HG03060 (cell line): ENCODE data around the gene IL10RA.
"Not testable (repeated sequence)": the region's sequence is repeated elsewhere in the genome, so short reads cannot be mapped to it uniquely, and the experiment has no call there.

Experiments
- ATAC-seq: cut with Tn5 transposase; IDR thresholded peaks from one replicate; pipeline ENCODE4 v1.9.1; 2021; ENCODE audit warnings: low read depth, moderate number of reproducible peaks; ENCODE audit not compliant: unreplicated experiment

The IL10RA gene

DNA sequence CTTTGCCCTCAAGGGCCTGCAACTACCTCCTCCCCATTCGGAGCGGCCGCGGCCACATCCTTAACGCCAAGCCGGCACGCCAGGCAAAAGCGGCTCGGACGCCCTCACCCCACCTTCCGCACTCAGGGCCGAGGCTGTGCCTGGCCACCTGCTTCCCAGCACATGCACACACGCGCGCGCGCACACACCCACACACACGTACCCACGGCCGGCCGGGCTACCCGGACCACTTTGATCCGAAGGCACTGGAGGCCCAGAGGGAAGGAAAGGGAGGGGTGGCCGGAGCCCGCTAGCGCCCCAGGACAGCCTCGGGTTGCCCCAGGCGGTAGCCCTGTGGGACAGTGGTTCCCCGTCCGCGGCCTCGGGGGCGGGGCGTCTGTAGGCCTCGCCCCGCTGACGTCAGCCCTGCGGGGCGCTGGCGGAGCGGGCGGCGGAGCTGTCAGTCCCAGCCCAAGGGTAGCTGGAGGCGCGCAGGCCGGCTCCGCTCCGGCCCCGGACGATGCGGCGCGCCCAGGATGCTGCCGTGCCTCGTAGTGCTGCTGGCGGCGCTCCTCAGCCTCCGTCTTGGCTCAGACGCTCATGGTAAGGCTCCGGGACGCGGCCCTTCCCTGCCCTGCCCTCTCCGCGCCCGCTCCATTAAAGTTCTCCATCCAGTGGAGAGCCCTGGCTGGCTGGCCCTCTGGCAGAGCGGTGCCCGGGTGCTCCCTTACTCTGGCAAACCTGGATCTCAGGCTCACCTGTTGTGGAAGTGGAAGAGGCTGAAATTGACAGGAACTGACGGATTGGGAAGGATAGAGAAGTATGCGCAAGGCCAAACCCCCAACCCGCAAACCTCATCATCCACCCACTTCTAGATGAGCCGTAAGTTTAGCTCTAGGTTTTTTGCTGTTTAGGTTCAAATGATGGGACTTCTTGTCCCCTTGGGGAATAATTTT, at the start of gene IL10RA:
TSS of gene IL10RA (plus strand) at position 442 of the 935 bp plus-strand sequence. CDS start at position 516, 74 bp downstream.
- peak; percentile 66 for ATAC-seq

DNA sequence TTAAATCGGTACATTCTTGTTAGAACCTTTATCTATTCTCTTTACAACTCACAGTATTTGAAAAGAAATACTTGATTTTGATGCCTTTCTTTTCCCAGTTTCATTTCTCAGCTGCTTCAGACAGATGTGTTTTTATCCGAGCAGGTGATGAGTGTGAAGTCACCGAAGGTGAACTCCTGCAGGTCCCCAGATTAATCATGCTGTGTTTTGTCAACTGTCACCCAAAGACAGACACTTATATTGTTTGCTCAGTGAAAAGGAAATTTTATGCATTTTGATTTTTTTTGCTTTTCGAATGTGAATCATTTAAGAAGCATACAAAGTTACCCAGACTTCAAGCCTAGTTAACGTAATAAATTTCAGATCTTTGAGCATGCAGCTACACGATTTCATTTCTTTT, 49.2 kb upstream of the IL10RA start:
- no peak for ATAC-seq

DNA sequence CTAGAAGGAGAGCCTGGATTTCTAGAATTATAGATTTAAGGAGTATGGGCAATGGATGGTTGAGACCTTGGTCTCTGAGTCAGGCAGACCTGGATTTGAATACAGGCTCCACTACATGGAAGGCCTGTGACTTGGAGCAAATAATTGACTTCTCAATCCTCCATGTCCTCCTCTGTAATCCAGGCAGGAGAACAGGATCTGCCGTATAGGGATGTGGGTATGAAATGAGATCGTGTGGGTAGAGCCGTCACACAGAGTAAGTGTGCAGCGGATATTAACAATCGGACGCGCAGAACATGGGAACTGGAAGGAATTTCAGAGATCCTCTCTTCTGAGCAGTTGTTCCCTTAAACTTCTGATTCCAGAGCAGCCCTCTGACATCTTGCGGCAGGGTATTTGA, 45.5 kb upstream of the IL10RA start:
- ATAC-seq, result no peak

DNA sequence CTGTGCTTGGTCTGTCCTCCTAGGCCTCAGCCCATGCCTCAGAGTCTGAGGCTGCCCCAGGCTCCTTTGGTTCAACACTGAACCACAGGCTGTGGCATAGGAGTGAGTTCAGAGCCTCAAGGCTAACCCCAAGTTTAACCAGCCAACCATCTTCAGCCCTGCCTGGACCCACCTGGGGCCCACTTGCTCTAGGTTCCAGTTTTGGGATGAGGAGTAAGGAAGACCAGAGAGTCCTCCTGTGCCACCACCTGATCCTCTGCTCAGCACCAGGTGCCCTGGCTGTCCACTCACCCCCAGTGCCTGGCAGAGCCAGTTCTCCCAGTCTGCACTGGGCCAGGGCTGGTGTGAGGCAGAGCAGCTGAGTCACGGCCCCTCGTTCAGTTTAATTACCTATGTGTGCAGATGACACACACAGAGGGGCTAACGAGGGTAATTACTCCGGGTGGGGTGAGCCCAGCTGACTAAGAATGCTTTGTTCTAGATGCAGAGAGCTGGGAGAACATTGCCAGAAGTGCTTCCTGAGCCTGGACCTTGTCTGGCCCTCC, 45.0 kb upstream of the IL10RA start:
- no peak for ATAC-seq

DNA sequence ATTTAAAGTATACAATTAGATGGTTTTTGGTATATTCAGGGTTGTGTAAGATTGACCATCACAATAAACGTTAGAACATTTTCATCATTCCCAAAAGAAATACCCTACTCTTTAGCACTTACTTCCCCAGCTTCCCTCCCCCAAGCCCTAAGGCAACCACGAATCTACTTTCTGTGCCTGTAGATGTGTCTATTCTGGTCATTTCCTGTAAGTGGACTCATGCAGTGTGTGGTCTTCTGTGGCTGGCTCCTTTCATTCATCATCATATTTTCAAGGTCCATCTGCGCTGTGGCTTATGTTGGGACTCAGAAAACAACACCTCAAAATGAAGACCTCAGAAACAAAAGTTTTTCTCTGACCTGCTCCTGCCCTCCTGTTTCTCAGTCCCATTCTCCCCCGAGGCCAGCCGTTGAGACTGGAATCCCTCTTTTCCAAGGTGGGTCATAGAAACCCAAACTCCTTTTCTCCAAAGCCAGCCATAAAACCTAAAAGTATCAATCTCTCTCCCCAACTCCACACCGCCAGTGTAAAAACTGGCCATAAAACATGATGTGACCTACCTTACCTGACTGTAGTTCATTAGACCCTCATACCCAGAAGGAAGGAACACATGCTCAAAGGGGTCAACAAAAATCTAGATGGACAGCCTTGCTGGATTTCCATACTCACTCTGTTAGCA, 44.1 kb upstream of the IL10RA start:
- no peak for ATAC-seq

DNA sequence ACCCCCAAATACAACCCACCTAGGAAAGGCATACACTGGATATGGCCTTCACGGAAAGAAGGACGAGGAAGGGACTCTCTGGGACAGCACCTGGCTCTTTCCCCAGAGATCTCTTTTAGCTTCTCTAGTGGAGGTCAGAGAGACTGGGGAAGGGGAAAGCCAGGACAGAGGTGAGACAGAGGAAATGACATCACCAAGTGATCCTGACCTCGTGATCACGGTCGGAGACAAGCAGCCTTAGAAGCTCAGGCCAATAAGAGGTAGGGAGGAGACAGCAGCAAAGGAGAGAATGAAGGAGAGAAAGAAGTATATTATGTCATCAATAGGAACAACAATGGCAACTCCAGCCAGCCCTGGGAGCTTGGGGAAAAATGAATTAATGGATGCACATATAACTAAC, 41.6 kb upstream of the IL10RA start:
- no peak for ATAC-seq

DNA sequence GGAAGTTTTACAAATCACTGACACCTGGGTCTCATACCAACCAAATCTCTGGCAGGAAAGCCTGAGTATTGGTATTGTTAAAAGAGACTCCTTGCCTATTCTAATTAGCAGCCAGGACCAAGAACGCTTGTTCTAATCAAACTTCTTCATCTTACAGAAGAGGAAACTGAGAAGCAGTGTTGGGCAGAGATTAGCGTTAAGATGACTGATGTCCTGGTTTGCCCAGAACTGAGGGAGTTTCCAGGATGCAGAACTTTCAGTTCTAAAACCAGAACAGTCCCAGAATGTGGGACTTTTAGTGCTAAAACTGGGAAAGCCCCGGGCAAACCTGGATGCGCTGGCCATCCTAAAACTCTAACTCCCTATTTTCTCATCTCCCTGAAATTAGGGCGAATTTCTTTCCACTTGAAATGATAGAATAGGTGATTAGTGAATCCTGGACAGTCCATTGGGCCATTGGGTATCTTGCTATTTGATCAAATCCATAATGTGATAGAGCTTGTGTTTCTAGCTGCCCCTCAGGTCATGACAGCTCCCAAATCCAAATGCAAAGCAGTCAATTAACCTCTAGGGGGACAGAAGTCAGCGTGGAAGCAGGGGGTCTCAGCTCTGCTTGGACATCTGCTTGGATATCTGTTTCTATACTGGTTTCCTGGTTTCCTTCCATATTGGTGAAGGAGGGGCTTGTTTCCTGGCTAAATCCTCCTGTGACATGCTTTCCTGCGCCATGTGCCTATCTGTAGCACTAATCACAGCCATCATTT, 41.0 kb upstream of the IL10RA start:
- ATAC-seq, result no peak

DNA sequence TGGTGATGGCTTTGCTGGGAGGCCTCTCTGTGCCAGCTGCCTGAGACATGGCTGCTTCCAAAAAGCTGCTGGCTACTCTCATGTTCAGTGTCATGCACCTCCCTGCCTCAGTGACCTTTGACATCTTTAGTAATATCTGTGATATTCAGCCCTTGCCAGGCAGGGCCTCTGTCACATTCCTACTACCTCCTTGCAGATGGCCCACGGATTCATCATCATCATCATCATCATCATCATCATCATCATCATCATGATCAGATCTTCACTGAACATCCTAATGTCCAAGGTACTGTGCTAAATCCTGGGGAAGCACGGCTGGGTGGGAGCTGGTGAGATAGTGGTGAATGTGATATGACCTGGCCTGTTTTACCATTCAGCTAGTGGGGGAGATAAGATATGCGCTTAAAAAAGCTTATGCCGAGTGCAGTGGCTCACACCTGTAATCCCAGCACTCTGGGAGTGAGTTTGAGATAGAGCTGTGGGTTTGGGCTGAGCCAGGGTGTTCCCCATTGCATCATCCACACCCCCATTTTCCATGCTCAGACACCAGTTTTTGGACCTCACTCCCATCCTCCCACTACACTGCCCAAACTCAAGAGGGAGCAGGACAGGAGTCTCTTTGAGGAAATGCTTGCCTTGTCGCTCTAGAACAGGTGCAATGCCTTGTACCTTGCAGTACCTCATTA, 39.9 kb upstream of the IL10RA start:
- ATAC-seq, result no peak

DNA sequence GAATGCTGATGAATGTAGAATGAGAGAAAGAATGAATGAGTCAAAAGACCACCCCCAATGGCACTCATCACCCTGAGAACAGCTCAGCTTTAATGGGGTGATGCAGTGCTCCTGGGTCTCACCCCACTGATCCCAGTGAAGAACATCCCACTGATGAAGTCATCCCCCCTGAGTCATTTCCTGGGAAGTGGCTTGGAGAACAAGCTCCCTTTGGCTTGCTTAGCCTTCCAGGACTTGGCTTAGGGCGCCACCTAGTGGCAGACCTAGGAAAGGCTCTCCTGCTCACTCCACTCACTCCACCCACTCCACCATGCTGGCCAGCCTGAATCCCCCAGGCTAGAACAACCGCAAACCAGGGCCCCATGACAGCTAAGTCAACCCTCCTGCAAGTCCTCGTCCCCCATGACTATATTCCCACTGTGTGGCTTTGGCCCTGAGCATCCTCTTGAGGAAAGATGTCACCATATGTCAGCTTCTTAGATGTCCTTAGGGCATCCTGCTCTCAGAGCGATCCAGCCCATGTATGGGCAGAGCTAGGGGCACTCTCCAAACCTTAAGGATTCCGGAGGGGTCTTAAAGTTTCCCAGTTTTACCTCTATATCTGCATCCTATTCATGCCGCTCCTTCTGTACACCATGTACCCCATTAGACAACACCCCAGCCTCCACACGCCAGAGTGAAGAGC, 39.2 kb upstream of the IL10RA start:
- ATAC-seq, result no peak

DNA sequence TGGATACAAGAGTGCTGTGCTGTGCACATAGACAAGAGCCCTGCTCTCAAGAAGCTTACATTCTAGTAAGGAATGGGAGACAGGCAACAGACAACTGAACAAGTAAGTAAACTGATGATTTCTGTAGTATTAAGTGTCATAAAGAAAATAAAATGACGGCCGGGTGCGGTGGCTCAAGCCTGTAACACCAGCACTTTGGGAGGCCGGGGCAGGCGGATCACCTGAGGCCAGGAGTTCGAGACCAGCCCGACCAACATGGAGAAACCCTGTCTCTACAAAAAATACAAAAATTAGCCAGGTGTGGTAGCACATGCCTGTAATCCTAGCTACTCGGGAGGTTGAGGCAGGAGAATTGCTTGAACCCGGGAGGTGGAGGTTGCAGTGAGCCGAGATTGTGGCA, 38.4 kb upstream of the IL10RA start:
- ATAC-seq, result not testable (repeated sequence)

DNA sequence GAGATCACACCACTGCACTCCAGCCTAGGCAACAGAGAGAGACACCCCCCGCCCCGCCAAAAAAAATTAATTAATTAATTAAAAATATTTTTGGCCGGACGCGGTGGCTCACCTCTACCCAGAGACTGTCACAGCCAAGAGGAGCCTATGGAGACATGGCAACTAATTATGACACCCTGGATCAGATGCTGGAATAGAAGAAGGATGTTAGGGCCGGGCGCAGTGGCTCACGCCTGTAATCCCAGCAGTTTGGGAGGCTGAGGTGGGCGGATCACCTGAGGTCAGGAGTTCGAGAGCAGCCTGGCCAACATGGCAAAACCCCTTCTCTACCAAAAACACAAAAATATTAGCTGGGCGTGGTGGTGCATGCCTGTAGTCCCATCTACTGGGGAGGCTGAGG, 37.7 kb upstream of the IL10RA start:
- ATAC-seq, result not testable (repeated sequence)

DNA sequence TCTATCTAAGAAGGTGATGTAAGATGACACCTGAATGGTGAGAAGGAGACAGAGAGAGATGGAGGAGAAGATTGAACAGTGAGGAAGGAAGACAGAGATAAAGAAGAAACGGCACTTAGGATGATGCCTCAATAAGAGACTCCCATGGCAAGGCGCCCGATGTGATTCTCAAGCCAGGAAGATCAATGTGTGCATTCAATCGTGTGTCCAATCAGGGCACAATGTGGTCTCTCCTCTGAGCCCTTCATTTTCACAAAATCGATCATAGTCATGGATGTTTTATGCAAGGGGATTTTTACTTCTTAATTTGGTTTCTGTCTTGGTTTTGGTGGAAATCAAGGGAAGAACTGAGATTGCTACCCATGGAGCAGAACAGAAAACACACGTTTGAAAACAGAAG, 37.1 kb upstream of the IL10RA start:
- ATAC-seq, result no peak

DNA sequence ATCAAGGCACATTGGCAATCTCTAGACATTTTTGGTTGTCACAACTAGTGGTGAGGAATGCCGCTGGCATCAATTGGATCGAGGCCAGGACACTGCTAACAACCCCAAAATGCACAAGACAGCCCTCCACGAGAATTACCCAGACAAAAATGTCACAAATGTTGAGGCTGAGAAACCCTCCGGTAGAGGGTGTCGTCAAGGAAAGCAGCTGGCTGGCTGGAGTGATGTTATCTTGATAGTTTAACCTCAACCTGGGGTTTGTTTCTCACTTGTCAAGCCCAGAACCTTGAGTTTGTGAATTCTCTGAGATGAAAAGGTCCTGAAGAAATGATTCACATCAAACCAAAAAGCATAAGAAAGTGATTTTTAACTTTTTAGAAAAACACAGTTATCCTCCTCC, 35.9 kb upstream of the IL10RA start:
- ATAC-seq, result no peak

DNA sequence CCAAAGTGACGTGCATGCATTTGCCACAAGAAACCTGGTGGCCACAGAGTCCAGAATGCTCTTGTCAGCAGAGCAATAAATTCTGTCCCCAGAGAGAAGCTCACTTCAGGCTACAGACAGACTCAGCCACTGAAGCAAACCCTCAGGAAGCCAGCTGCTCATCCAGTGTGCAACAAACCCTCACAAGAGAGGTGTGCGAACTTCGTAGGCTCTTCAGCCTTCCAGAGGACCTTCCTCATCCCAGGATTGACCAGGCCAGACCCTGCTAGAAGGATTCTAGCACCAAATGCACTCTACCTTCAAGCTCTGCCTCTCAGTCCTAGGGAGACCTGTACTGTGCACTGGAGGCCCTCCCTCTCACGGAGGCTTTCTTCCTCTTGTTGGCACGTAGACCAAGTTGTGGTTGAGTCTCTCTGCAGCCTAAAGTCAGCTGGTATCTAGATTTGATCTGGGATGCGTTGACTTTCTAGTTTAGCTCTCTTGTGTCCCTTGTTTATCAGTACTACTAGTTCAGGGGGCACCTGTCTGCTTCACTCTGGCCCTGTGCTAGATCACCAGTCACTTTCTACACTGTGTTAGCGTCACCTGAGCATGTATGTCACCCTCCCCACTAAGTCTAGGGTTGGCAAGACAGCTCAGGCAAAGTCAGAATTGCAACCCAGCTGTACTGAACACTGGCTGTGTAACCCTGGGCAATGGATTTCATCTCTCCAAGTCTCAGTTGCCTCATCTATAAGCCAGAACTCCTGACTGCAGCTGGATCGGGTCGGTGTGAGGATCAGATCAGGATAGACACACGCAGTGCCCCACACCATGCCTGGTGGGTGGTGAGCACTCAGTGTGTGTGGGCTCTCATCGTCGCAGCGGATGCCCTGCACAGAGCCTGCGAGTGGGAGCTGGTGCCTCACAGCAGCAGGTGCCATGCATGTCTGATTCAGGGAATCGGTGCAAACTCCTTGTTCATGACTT, 34.9 kb upstream of the IL10RA start:
- no peak for ATAC-seq

DNA sequence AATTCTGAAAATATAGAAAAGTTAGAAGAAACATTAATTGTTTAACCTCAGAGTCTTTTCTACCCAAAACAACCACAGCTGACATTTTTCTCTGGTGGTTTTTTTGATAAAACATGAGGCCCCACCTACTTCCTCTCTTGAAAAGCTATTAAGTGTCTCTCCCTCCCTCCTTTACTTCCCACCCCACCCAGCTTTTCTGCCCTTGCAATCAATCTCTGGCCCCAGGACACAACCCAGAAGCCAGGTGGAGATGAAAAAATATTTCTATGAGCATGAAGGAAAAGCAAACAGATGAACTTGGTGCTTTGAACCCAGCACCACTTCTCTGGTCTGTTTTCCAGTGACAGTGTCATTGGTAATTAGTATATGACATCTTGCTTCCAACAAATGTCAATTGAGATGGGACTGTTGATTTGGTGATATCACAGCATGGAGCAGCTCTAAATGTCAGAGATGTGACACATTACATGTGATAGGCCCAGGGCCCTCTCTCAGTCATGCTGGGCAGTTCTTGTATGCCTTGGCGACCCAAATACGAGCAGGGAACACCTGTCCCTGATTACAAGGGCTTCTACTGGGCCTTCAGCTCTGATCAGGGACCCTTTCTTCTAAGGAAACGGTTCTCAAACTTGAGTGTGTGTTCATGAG, 33.0 kb upstream of the IL10RA start:
- no peak for ATAC-seq

DNA sequence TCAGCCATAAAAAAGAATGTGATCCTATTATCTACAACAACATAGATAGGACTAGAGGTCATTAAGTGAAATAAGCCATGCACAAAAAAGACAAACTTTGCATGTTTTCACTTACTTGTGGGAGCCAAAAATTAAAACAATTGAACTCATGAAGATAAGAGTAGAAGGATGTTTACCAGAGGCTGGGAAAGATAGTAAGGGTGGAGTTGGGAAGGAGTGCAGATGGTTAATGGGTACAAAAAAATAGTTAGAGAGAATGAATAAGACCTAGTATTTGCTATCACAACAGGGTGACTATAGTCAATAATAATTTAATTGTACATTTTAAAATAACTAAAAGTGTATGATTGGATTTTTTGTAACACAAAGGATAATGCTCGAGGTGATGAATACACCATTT, 27.2 kb upstream of the IL10RA start:
- no peak for ATAC-seq

DNA sequence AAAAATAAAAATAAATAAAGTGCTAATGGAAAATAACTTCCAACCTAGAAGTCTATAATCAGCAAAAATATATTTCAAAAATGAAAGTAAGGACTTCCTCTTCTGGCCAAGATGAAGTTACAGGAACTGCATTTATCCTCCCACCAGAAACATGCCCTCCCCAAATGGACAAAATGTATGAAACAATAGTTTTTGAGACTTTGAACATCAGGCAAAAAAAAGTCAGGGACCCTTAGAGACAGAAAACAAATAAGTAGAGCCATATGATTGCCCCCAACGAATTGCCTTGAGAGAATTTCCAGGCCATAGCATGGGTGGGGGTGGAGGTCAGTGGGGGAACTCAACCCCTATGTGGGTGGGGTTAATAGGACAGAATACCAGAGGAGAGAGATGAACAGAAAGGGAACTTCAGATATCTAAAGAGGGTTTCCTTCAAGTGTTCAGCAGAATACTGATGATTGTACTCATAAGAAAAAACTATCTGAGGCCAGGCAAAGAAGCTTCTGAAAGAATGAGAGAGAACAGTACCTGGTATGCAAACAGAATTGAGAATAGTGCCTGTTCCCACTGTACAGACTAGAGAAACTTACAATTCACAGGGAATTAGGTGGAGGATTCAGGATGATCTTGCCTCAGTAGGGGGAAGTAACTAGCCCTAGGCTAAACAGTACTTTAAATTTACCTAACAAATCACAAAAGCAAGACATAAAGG, 26.6 kb upstream of the IL10RA start:
- ATAC-seq, result no peak
